ENCODE results near the gene ABCA13.

GRCh38 chr7:48595756-48596155, 424.5 kb downstream of the ABCA13 start:
- TF ChIP-seq POLR2AphosphoS5 (IDR thresholded peaks at IDR 0.05; ENCODE audit: low read depth) (no peak), CTCF (IDR thresholded peaks at IDR 0.05; ENCODE audit: insufficient read depth, low read length) (no peak)
- TF ChIP-seq, protein P1, sequence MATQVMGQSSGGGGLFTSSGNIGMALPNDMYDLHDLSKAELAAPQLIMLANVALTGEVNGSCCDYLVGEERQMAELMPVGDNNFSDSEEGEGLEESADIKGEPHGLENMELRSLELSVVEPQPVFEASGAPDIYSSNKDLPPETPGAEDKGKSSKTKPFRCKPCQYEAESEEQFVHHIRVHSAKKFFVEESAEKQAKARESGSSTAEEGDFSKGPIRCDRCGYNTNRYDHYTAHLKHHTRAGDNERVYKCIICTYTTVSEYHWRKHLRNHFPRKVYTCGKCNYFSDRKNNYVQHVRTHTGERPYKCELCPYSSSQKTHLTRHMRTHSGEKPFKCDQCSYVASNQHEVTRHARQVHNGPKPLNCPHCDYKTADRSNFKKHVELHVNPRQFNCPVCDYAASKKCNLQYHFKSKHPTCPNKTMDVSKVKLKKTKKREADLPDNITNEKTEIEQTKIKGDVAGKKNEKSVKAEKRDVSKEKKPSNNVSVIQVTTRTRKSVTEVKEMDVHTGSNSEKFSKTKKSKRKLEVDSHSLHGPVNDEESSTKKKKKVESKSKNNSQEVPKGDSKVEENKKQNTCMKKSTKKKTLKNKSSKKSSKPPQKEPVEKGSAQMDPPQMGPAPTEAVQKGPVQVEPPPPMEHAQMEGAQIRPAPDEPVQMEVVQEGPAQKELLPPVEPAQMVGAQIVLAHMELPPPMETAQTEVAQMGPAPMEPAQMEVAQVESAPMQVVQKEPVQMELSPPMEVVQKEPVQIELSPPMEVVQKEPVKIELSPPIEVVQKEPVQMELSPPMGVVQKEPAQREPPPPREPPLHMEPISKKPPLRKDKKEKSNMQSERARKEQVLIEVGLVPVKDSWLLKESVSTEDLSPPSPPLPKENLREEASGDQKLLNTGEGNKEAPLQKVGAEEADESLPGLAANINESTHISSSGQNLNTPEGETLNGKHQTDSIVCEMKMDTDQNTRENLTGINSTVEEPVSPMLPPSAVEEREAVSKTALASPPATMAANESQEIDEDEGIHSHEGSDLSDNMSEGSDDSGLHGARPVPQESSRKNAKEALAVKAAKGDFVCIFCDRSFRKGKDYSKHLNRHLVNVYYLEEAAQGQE (IDR thresholded peaks at IDR 0.05; ENCODE audit: insufficient replicate concordance, low read depth) = no peak
